IMR-90 (cell line): ENCODE data around the gene ZNF48. TPM values are rescaled to one million over a fixed set of nuclear protein-coding genes. Genes with fewer than 3 reads are reported as not detected.

Experiments
- ATAC-seq: fragments of 200-7000 bp; cut with Tn5 transposase; 2 replicates; pipeline ENCODE4 v1.9.1; 2020; ENCODE audit warnings: low read depth, mild to moderate bottlenecking, moderate library complexity
- BruUV-seq: library from RNA; stranded (reverse); fragments of 400-500 nt; replicated peaks from 2 replicates; lab custom pipeline; 2021; lab: Mats Ljungman, UMichigan
- CTCF ChIA-PET: fragments of 300-600 bp; formaldehyde crosslinking; extraction: SDS; loops from one replicate; lab custom pipeline; 2021; ENCODE audit warnings: antibody characterized with exemption; lab: Yijun Ruan, JAX
- POLR2A ChIA-PET: fragments of 300-600 bp; sonication (Branson Sonifier 250); formaldehyde crosslinking; loops from one replicate; lab custom pipeline; 2022; ENCODE audit warnings: antibody characterized with exemption; ENCODE audit not compliant: unreplicated experiment; lab: Charles Lee
- DNase-seq: peaks from one replicate; pipeline ENCODE4 v3.0.0; 2013
- H2AFZ ChIP-seq: replicated peaks from 2 replicates; pipeline ENCODE3; 2013; ENCODE audit warnings: low read length, mild to moderate bottlenecking; ENCODE audit not compliant: poor library complexity
- H2AK5ac ChIP-seq: 2 replicates; pipeline ENCODE4 v1.6.1; 2013; ENCODE audit warnings: low read depth, low read length, inconsistent platforms
- H2AK9ac ChIP-seq: replicated peaks from 2 replicates; pipeline ENCODE3; 2013; ENCODE audit warnings: mild to moderate bottlenecking, low read depth, low read length, moderate library complexity; ENCODE audit not compliant: poor library complexity
- H2BK120ac ChIP-seq: 2 replicates; pipeline ENCODE4 v1.6.1; 2013; ENCODE audit warnings: low read depth, low read length, inconsistent platforms
- H2BK15ac ChIP-seq: 3 replicates; pipeline ENCODE4 v1.6.1; 2013; ENCODE audit warnings: low read depth, low read length, inconsistent platforms
- H2BK20ac ChIP-seq: 2 replicates; pipeline ENCODE4 v1.6.1; 2013; ENCODE audit warnings: low read depth, mild to moderate bottlenecking, inconsistent platforms, low read length, moderate library complexity
- H2BK5ac ChIP-seq: 2 replicates; pipeline ENCODE4 v1.6.1; 2013; ENCODE audit warnings: mild to moderate bottlenecking, low read depth, low read length, inconsistent platforms; ENCODE audit not compliant: poor library complexity, severe bottlenecking
- H3K14ac ChIP-seq: replicated peaks from 2 replicates; pipeline ENCODE4 v1.6.1; 2013; ENCODE audit warnings: low read depth, low read length, inconsistent platforms
- H3K18ac ChIP-seq: 2 replicates; pipeline ENCODE4 v1.6.1; 2013; ENCODE audit warnings: low read depth, low read length, control low read depth
- H3K23ac ChIP-seq: 2 replicates; pipeline ENCODE4 v1.6.1; 2013; ENCODE audit warnings: low read depth, low read length, inconsistent platforms
- H3K27ac ChIP-seq: 2 replicates; pipeline ENCODE4 v1.5.1; 2013; ENCODE audit warnings: mild to moderate bottlenecking, control low read depth, low read length; ENCODE audit not compliant: insufficient read depth
- H3K27me3 ChIP-seq: 2 replicates; pipeline ENCODE4 v1.6.1; 2013; ENCODE audit warnings: low read length; ENCODE audit not compliant: control insufficient read depth, insufficient read depth
- H3K36me3 ChIP-seq: 2 replicates; pipeline ENCODE4 v1.6.1; 2013; ENCODE audit warnings: low read length, mixed read lengths; ENCODE audit not compliant: control insufficient read depth, insufficient read depth
- H3K4ac ChIP-seq: 2 replicates; pipeline ENCODE4 v1.6.1; 2013; ENCODE audit warnings: low read depth, low read length, inconsistent platforms
- H3K4me1 ChIP-seq: 2 replicates; pipeline ENCODE4 v1.6.1; 2013; ENCODE audit warnings: low read length, mixed read lengths; ENCODE audit not compliant: control insufficient read depth, insufficient read depth
- H3K4me2 ChIP-seq: 2 replicates; pipeline ENCODE4 v1.6.1; 2013; ENCODE audit warnings: low read depth, mild to moderate bottlenecking, control low read depth, low read length, moderate library complexity
- H3K4me3 ChIP-seq: 2 replicates; pipeline ENCODE4 v1.5.1; 2013; ENCODE audit warnings: low read depth, mild to moderate bottlenecking, control low read depth, low read length, moderate library complexity; ENCODE audit not compliant: insufficient read depth
- H3K56ac ChIP-seq: 2 replicates; pipeline ENCODE4 v1.6.1; 2013; ENCODE audit warnings: low read length, inconsistent platforms; ENCODE audit not compliant: insufficient read depth; ENCODE audit errors: extremely low read depth
- H3K79me1 ChIP-seq, 2 experiments: 2 replicates each; pipeline ENCODE4 v1.6.1; 2013; ENCODE audit warnings: low read length in 2 of 2, inconsistent platforms in 1 of 2, low read depth in 1 of 2
- H3K9ac ChIP-seq: 2 replicates; pipeline ENCODE4 v1.6.1; 2013; ENCODE audit warnings: low read depth, low read length, control low read depth
- H3K9me1 ChIP-seq: 2 replicates; pipeline ENCODE4 v1.6.1; 2013; ENCODE audit warnings: low read length, inconsistent platforms; ENCODE audit not compliant: insufficient read depth
- H3K9me3 ChIP-seq: 2 replicates; pipeline ENCODE4 v1.6.1; 2013; ENCODE audit warnings: low read length; ENCODE audit not compliant: control insufficient read depth, insufficient read depth
- H4K20me1 ChIP-seq: 2 replicates; pipeline ENCODE4 v1.6.1; 2013; ENCODE audit warnings: low read length, inconsistent platforms; ENCODE audit not compliant: insufficient read depth
- H4K5ac ChIP-seq: 2 replicates; pipeline ENCODE4 v1.6.1; 2013; ENCODE audit warnings: mild to moderate bottlenecking, low read depth, low read length, control low read depth
- H4K8ac ChIP-seq, 2 experiments: 2 replicates each; pipeline ENCODE4 v1.6.1; 2013; ENCODE audit warnings: low read depth in 2 of 2, low read length in 2 of 2, control low read depth in 1 of 2, inconsistent platforms in 1 of 2
- H4K91ac ChIP-seq: 2 replicates; pipeline ENCODE4 v1.6.1; 2013; ENCODE audit warnings: low read depth, low read length, inconsistent platforms; ENCODE audit not compliant: insufficient read depth
- BHLHE40 ChIP-seq: fragments of 150-350 bp; IDR thresholded peaks from 2 replicates; pipeline ENCODE4 v1.6.1; 2016; ENCODE audit warnings: mild to moderate bottlenecking, low read depth, low read length
- CTCF ChIP-seq: conservative IDR thresholded peaks from 2 replicates; pipeline ENCODE4 v1.5.1; 2012; ENCODE audit warnings: mild to moderate bottlenecking, low read depth, low read length, improper control_type of control experiment
- ELK1 ChIP-seq: fragments of 150-350 bp; IDR thresholded peaks from 2 replicates; pipeline ENCODE4 v1.6.1; 2016; ENCODE audit warnings: low read depth, mild to moderate bottlenecking, low read length, moderate library complexity, borderline replicate concordance
- MXI1 ChIP-seq: IDR thresholded peaks from 2 replicates; pipeline ENCODE4 v1.6.1; 2012; ENCODE audit warnings: low read depth, mild to moderate bottlenecking, low read length, moderate library complexity, borderline replicate concordance
- POLR2A ChIP-seq: IDR thresholded peaks from 2 replicates; pipeline ENCODE4 v1.6.1; 2012; ENCODE audit warnings: mild to moderate bottlenecking, low read depth, low read length
- RAD21 ChIP-seq: IDR thresholded peaks from 2 replicates; pipeline ENCODE4 v1.6.1; 2012; ENCODE audit warnings: low read length, improper control_type of control experiment
- SMC3 ChIP-seq: fragments of 150-350 bp; IDR thresholded peaks from 2 replicates; pipeline ENCODE4 v1.6.1; 2016; ENCODE audit warnings: low read depth, mild to moderate bottlenecking, antibody characterized with exemption, low read length, moderate library complexity
- USF2 ChIP-seq: fragments of 150-350 bp; IDR thresholded peaks from 2 replicates; pipeline ENCODE4 v1.6.1; 2017; ENCODE audit warnings: mild to moderate bottlenecking, antibody characterized with exemption, low read length, low read depth
- WGBS, 2 experiments: methylation state at CpG; one replicate each; pipeline versions ENCODE4 v1.1.5 to v1.1.7; 2013; ENCODE audit warnings: missing lambda C conversion rate in 2 of 2; ENCODE audit not compliant: insufficient read length in 1 of 2; ENCODE audit errors: extremely low coverage in 2 of 2; 5-methylcytosine and 5-hydroxymethylcytosine counted together
- dilution Hi-C: fragments of 300-500 bp; cut with HindIII; formaldehyde crosslinking; loops from one replicate; pipeline ENCODE4 v1.14.3; 2018; ENCODE audit warnings: low sequenced_read_pairs; ENCODE audit not compliant: unreplicated experiment
- in situ Hi-C: fragments of 300-500 bp; cut with MboI; formaldehyde crosslinking; loops from 3 replicates; pipeline ENCODE4 v1.14.3; 2019; ENCODE audit warnings: low sequenced_read_pairs, inconsistent platforms, mixed read lengths
- intact Hi-C: fragments of 100-400 bp; cut with micrococcal nuclease; formaldehyde crosslinking; loops from 2 replicates; pipeline ENCODE4 v1.10.0; 2022
- polyA plus RNA-seq, 3 experiments: library from polyadenylated mRNA; depleted of rRNA; stranded (reverse); fragments of >200 nt; gene quantifications; 2 replicates each; pipeline ENCODE4 v1.2.3, GENCODE V29; 2012; ENCODE audit warnings: low replicate concordance in 1 of 3
- total RNA-seq: library from RNA; depleted of rRNA; stranded (reverse); fragments of >200 nt; gene quantifications from 2 replicates; pipeline ENCODE4 v1.2.3, GENCODE V29; 2012

ZNF48 gene
- total and polyA plus RNA-seq, 2 of the 4 experiments (the other 2 are of a cell fraction): 5.8 to 6.6 TPM

GRCh38 chr16:30371248-30371816 lies 23.9 kb upstream of the ZNF48 start:
- H3K4me1 ChIP-seq: peaks cover 3% of the 10 kb centered on the region; the same call in 1 of the 2 replicates
- H3K27ac ChIP-seq: peak overlapping the region; percentile 9
- H2BK5ac ChIP-seq: peak overlapping the region; percentile 29
- peak overlapping the region; percentile 15; the same call in 1 of the 2 replicates for H3K14ac ChIP-seq
- peak overlapping the region; percentile 89 for H2AK9ac ChIP-seq
- 0 out of 2 replicates have a peak overlapping the region, but pooled peaks have one; percentile 29 for H2BK20ac ChIP-seq
- peak overlapping the region; percentile 44 to 87 for H4K8ac ChIP-seq
- H3K27me3 ChIP-seq: no peaks in the 10 kb centered on the region
- intact Hi-C loops (no loop called here), in situ Hi-C loops (no loop called here), dilution Hi-C loops (no loop called here)
- H3K4ac ChIP-seq: peak overlapping the region; percentile 78
- peaks cover 17% of the 10 kb centered on the region for H3K9me1 ChIP-seq
- peak overlapping the region; percentile 45 for H4K91ac ChIP-seq
- ChIA-PET CTCF (interaction anchor here (0.7 kb wide), 1 partner anchor 24 kb away, joined by 3 read pairs; the partner anchor contains the start of gene ZNF48), POLR2A (interaction anchor here (0.5 kb wide), 1 partner anchor 28 kb away, joined by 3 read pairs; no protein-coding TSS in a partner anchor)
- H3K79me1 ChIP-seq: peaks cover 0 to 40% of the 10 kb centered on the region in 2 experiments; a peak in 2 of 4 replicates
- peak overlapping the region; percentile 29 for H3K4me3 ChIP-seq
- peak overlapping the region; percentile 38; the same call in 1 of the 2 replicates for H2BK120ac ChIP-seq
- H4K5ac ChIP-seq: peak overlapping the region; percentile 35
- WGBS, 2 experiments: 20% methylated on average over 11 of the region's 11 CpGs; no CpG with 5 or more reads in 1 of the 2 experiments
- peak overlapping the region; percentile 38; the same call in 1 of the 2 replicates for H3K56ac ChIP-seq
- H2AK5ac ChIP-seq: peak overlapping the region; percentile 92
- H3K9ac ChIP-seq: peak overlapping the region; percentile 37
- H3K4me2 ChIP-seq: peak overlapping the region; percentile 50
- H4K20me1 ChIP-seq: peaks cover 31% of the 10 kb centered on the region
- H3K36me3 ChIP-seq: 0 out of 2 replicates have a peak, but pooled peaks cover 2% of the 10 kb centered on the region
- DNase-seq: no peak
- ATAC-seq: no peak
- 0 out of 3 replicates have a peak overlapping the region, but pooled peaks have one; percentile 2 for H2BK15ac ChIP-seq
- no peak overlapping the region for H3K18ac ChIP-seq
- no peak for TF ChIP-seq CTCF
- no peak for TF ChIP-seq ELK1
- TF ChIP-seq MXI1: no peak
- TF ChIP-seq SMC3: no peak
- TF ChIP-seq POLR2A: no peak
- no peak for TF ChIP-seq RAD21
- TF ChIP-seq USF2: no peak
- no peak for TF ChIP-seq BHLHE40
- H3K9me3 ChIP-seq: no peaks in the 10 kb centered on the region
- peak overlapping the region; percentile 86 for H2AFZ ChIP-seq
- no TSS peak for BruUV-seq
- H3K23ac ChIP-seq: peak overlapping the region; percentile 24; the same call in 1 of the 2 replicates
